Mucosa of stomach (tissue), 1 donor: ENCODE data around the gene DRD4.

ENCODE experiments used
- H3K27me3 ChIP-seq: one replicate; pipeline ENCODE4 v1.7.0; 2013; ENCODE audit warnings: mild to moderate bottlenecking, low read length; ENCODE audit not compliant: control insufficient read depth, insufficient read depth
- H3K36me3 ChIP-seq: one replicate; pipeline ENCODE4 v1.7.0; 2013; ENCODE audit warnings: low read length; ENCODE audit not compliant: control insufficient read depth, insufficient read depth
- H3K4me1 ChIP-seq: one replicate; pipeline ENCODE4 v1.7.0; 2013; ENCODE audit warnings: mild to moderate bottlenecking, low read length; ENCODE audit not compliant: control insufficient read depth, insufficient read depth
- H3K4me3 ChIP-seq: one replicate; pipeline ENCODE4 v1.7.0; 2013; ENCODE audit warnings: low read length
- H3K9ac ChIP-seq: one replicate; pipeline ENCODE4 v1.7.0; 2013; ENCODE audit warnings: mild to moderate bottlenecking, low read length, moderate library complexity
- H3K9me3 ChIP-seq: one replicate; pipeline ENCODE4 v1.7.0; 2013; ENCODE audit warnings: mild to moderate bottlenecking, low read length, moderate library complexity; ENCODE audit not compliant: control insufficient read depth
- donor health status: Pancreatic carcinoma.

The DRD4 gene

GRCh38 chr11:601573-602245, 35.4 kb upstream of the DRD4 start:
- Histone ChIP-seq H3K36me3 (peaks cover 18% of the 10 kb centered on the region), H3K9ac (no peak overlapping the region), H3K27me3 (no peaks in the 10 kb centered on the region), H3K4me1 (peaks cover 3% of the 10 kb centered on the region), H3K9me3 (no peaks in the 10 kb centered on the region), H3K4me3 (no peak overlapping the region)

- H3K36me3 ChIP-seq, result peaks cover 14% of the 10 kb centered on the region
- no peaks in the 10 kb centered on the region for H3K27me3 ChIP-seq
- H3K4me1 ChIP-seq, result peaks cover 3% of the 10 kb centered on the region
- no peak overlapping the region for H3K4me3 ChIP-seq
- H3K9ac ChIP-seq, result no peak overlapping the region
- H3K9me3 ChIP-seq, result no peaks in the 10 kb centered on the region
Measured at GRCh38 chr11:603154-603553, 33.9 kb upstream of the DRD4 start.

- Histone ChIP-seq H3K4me1 (peaks cover 3% of the 10 kb centered on the region), H3K9me3 (no peaks in the 10 kb centered on the region), H3K4me3 (no peak overlapping the region), H3K27me3 (no peaks in the 10 kb centered on the region), H3K36me3 (peaks cover 15% of the 10 kb centered on the region), H3K9ac (no peak overlapping the region)
Measured at GRCh38 chr11:605286-606129, 31.6 kb upstream of the DRD4 start.

GRCh38 chr11:606245-606644, 30.8 kb upstream of the DRD4 start:
- no peaks in the 10 kb centered on the region for H3K27me3 ChIP-seq
- no peak overlapping the region for H3K9ac ChIP-seq
- no peak overlapping the region for H3K4me3 ChIP-seq
- peaks cover 20% of the 10 kb centered on the region for H3K36me3 ChIP-seq
- H3K4me1 ChIP-seq, result peaks cover 3% of the 10 kb centered on the region
- H3K9me3 ChIP-seq, result no peaks in the 10 kb centered on the region

DNA sequence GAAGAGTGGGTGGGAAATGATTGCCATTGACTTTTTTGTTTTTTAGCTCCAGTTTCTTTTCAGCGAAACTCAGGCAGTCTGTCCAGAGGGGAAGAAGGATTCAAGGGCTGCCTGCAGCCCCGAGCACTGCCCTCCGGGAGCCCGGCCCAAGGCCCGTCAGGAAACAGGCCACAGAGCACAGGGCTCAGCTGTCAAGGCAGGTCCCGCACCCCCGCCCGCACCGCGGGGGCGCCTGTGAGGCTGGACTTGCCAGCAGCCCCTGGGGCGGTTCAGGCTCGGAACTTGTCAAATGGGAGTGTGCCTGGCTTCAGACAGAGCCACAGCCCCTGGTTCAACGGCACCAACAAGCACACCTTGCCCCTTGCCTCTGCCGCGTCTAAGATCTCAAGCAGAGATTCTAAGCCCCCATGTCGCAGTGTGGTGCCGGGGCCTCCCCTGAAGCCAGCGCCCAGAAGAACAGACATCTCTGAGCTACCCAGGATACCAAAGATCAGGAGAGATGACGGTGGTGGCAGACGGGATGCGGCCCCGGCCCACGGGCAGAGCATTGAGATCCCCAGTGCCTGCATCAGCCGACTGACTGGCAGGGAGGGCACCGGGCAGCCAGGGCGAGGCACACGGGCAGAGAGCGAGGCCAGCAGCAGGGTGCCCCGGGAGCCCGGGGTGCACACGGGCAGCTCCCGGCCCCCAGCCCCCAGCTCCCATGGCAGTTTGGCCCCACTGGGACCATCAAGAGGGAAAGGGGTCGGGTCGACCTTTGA, 29.9 kb upstream of the DRD4 start:
- Histone ChIP-seq H3K27me3 (no peaks in the 10 kb centered on the region), H3K4me3 (no peak overlapping the region), H3K4me1 (peaks cover 7% of the 10 kb centered on the region), H3K9ac (no peak overlapping the region), H3K9me3 (no peaks in the 10 kb centered on the region), H3K36me3 (peaks cover 20% of the 10 kb centered on the region)

DNA sequence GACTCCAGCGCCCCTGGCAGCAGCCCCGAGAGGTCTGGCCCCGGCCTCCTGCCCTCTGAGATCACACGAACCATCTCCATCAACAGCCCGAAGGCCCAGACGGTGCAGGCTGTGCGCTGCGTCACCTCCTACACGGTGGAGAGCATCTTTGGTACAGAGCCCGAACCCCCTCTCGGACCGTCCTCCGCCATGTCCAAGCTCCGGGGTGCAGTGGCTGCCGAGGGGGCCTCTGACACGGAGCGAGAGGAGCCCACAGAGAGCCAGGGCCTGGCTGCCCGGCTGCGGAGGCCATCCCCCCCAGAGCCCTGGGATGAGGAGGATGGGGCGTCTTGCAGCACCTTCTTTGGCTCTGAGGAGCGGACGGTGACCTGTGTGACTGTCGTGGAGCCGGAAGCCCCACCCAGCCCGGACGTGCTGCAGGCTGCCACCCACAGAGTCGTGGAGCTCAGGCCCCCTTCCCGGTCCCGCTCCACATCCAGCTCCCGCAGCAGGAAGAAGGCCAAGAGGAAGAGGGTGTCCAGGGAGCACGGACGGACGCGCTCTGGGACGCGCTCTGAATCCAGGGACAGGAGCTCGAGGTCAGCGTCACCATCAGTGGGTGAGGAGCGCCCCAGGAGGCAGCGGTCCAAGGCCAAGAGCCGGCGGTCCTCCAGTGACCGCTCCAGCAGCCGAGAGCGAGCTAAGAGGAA, 29.0 kb upstream of the DRD4 start:
- H3K9ac ChIP-seq, result no peak overlapping the region
- H3K4me1 ChIP-seq, result peaks cover 16% of the 10 kb centered on the region
- no peak overlapping the region for H3K4me3 ChIP-seq
- H3K36me3 ChIP-seq, result peaks cover 27% of the 10 kb centered on the region
- no peaks in the 10 kb centered on the region for H3K27me3 ChIP-seq
- H3K9me3 ChIP-seq, result no peaks in the 10 kb centered on the region

- peaks cover 30% of the 10 kb centered on the region for H3K36me3 ChIP-seq
- no peak overlapping the region for H3K4me3 ChIP-seq
- H3K9me3 ChIP-seq, result no peaks in the 10 kb centered on the region
- H3K4me1 ChIP-seq, result peaks cover 21% of the 10 kb centered on the region
- no peak overlapping the region for H3K9ac ChIP-seq
- H3K27me3 ChIP-seq, result no peaks in the 10 kb centered on the region
Measured at GRCh38 chr11:608791-609251, 28.2 kb upstream of the DRD4 start.

- Histone ChIP-seq H3K4me3 (no peak overlapping the region), H3K9me3 (no peaks in the 10 kb centered on the region), H3K27me3 (no peaks in the 10 kb centered on the region), H3K9ac (no peak overlapping the region), H3K4me1 (peaks cover 27% of the 10 kb centered on the region), H3K36me3 (peaks cover 30% of the 10 kb centered on the region)
Measured at GRCh38 chr11:609341-609811, 27.7 kb upstream of the DRD4 start.

- Histone ChIP-seq H3K36me3 (peaks cover 24% of the 10 kb centered on the region), H3K9ac (no peak overlapping the region), H3K4me1 (peaks cover 35% of the 10 kb centered on the region), H3K27me3 (no peaks in the 10 kb centered on the region), H3K9me3 (no peaks in the 10 kb centered on the region), H3K4me3 (no peak overlapping the region)
Measured at GRCh38 chr11:610146-610801, 26.8 kb upstream of the DRD4 start.

DNA sequence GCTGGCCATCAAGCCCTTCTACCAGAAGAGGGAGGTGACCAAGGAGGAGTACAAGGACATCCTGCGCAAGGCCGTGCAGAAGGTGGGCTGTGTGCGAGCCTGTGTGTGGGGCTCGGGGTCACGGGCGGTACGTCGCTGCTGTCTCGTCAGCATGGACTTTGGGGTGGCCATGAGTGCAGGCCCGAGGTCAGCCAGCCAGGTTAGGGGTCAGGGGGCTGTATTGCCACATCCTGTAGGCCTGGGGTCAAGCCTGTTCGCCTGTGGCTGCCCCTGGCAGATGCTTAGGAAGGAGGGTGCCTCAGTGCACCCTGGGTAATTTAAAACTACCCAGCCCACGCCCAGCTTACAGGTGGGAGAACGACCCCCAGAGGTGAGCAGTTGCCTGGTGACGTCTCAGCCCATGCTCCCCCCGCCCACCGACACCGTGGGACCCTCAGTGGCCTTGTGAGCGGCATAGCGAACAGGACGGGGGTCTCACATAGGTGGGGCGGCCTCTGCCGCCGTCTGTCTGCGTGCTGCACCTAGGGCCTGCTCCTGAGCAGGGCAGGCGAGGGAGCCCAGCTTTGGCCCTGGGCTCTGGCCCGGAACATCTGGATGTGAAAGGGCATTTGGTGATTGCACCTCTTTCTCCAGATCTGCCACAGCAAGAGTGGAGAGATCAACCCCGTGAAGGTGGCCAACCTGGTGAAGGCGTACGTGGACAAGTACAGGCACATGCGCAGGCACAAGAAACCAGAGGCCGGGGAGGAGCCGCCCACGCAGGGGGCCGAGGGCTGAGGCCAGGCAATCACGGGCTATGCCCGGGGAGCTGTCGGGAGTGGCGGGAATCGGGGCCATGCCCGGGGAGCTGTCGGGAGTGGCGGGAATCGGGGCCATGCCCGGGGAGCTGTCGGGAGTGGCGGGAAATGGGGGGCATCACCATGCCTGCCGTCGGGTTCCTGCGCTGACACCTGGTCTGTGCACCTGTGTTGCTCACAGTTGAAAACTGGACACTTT, 25.8 kb upstream of the DRD4 start:
- no peaks in the 10 kb centered on the region for H3K9me3 ChIP-seq
- no peaks in the 10 kb centered on the region for H3K27me3 ChIP-seq
- peaks cover 22% of the 10 kb centered on the region for H3K36me3 ChIP-seq
- H3K9ac ChIP-seq, result no peak overlapping the region
- H3K4me1 ChIP-seq, result peaks cover 39% of the 10 kb centered on the region
- no peak overlapping the region for H3K4me3 ChIP-seq
